Left lung (tissue), 10 donors: ENCODE measurements around the gene SENP8. TPM values are rescaled to one million over a fixed set of nuclear protein-coding genes. Genes with fewer than 3 reads are reported as not detected.
A peak's percentile ranks its signal among the peaks of the same experiment; 100 is the strongest.

Experiments used
- ATAC-seq: fragments of 200-7000 bp; cut with Tn5 transposase; one replicate; pipeline ENCODE4 v1.9.1; 2020; ENCODE audit warnings: moderate library complexity
- DNase-seq, 4 donors: peaks; one replicate each; pipeline ENCODE4 v3.0.0-alpha.2; 2013 to 2020
- H3K27ac ChIP-seq, 2 donors: fragments of 200-600 bp; sonication (generic) in 1 of 2; one replicate each; pipeline versions ENCODE4 v1.5.0 to v1.8.0; 2020 to 2021
- H3K27me3 ChIP-seq, 2 donors: fragments of 200-600 bp; sonication (generic) in 1 of 2; one replicate each; pipeline versions ENCODE4 v1.5.0 to v1.8.0; 2020 to 2021
- H3K36me3 ChIP-seq, 2 donors: fragments of 200-600 bp; sonication (generic) in 1 of 2; one replicate each; pipeline versions ENCODE4 v1.5.0 to v1.8.0; 2020 to 2021
- H3K4me1 ChIP-seq, 2 donors: fragments of 200-600 bp; one replicate each; pipeline ENCODE4 v1.8.0; 2021
- H3K4me3 ChIP-seq, 2 donors: fragments of 200-600 bp; sonication (generic) in 1 of 2; one replicate each; pipeline versions ENCODE4 v1.5.0 to v1.8.0; 2020 to 2021; ENCODE audit warnings: mild to moderate bottlenecking in 1 of 2
- H3K9me3 ChIP-seq, 2 donors: fragments of 200-600 bp; sonication (generic) in 1 of 2; one replicate each; pipeline versions ENCODE4 v1.5.0 to v1.8.0; 2020 to 2021
- CTCF ChIP-seq, 2 donors: fragments of 200-600 bp; sonication (generic) in 1 of 2; IDR thresholded peaks; one replicate each; pipeline versions ENCODE4 v1.5.0 to v1.8.0; 2021; ENCODE audit warnings: antibody characterized with exemption in 2 of 2
- intact Hi-C, 2 donors: fragments of 100-400 bp; cut with DNase I; formaldehyde crosslinking; loops; one replicate each; pipeline versions ENCODE4 v1.11.2 to v1.14.2; 2022
- polyA plus RNA-seq, 6 donors: library from polyadenylated mRNA; unstranded; fragments of 120-200 nt; gene quantifications; one replicate each; pipeline ENCODE4 v1.2.1, GENCODE V29; 2013; ENCODE audit not compliant: insufficient read length in 6 of 6
- total RNA-seq, 2 donors: library from RNA; stranded (reverse); fragmentation: NEBNext Ultra II Directional; extraction: Animal tissue kit (Norgen Biotek cat#: 25700); gene quantifications; one replicate each; pipeline ENCODE4 v1.2.1, GENCODE V29; 2021
- donor health status: DM: no; HTN: yes; CAD: no.
- donor health status: DM: no; HTN: no; CAD: no.

SENP8 gene
- total and polyA plus RNA-seq, 8 donors = 3.1 to 4.9 (median 4.2) TPM

- no peak for DNase-seq
- Histone ChIP-seq H3K27ac (no peak overlapping the region), H3K4me1 (no peaks in the 10 kb centered on the region), H3K9me3 (no peaks in the 10 kb centered on the region), H3K4me3 (no peak overlapping the region), H3K36me3 (no peaks in the 10 kb centered on the region), H3K27me3 (no peaks in the 10 kb centered on the region)
- intact Hi-C loops = no loop called here
- ATAC-seq = no peak
- no peak for TF ChIP-seq CTCF (IDR thresholded peaks at IDR 0.05)
Observed at GRCh38 chr15:72127724-72128322, 9.6 kb downstream of the SENP8 start.

GRCh38 chr15:72128359-72128758, 10.2 kb downstream of the SENP8 start:
- Histone ChIP-seq H3K36me3 (no peaks in the 10 kb centered on the region), H3K27me3 (no peaks in the 10 kb centered on the region), H3K4me3 (no peak overlapping the region), H3K4me1 (no peaks in the 10 kb centered on the region), H3K27ac (no peak overlapping the region), H3K9me3 (no peaks in the 10 kb centered on the region)
- ATAC-seq (no peak), DNase-seq (no peak)
- no peak for TF ChIP-seq CTCF (IDR thresholded peaks at IDR 0.05)
- intact Hi-C loops = no loop called here

GRCh38 chr15:72130272-72130671, 12.1 kb downstream of the SENP8 start:
- ATAC-seq (no peak), DNase-seq (no peak)
- no peaks in the 10 kb centered on the region for H3K9me3 ChIP-seq
- H3K4me3 ChIP-seq = no peak overlapping the region
- H3K27ac ChIP-seq = no peak overlapping the region
- intact Hi-C loops = no loop called here
- H3K36me3 ChIP-seq = no peaks in the 10 kb centered on the region
- no peak for TF ChIP-seq CTCF (IDR thresholded peaks at IDR 0.05)
- no peaks in the 10 kb centered on the region for H3K27me3 ChIP-seq
- H3K4me1 ChIP-seq = no peaks in the 10 kb centered on the region

GRCh38 chr15:72131922-72132321, 13.7 kb downstream of the SENP8 start:
- no peak for DNase-seq
- no peak for TF ChIP-seq CTCF (IDR thresholded peaks at IDR 0.05)
- no peak overlapping the region for H3K4me3 ChIP-seq
- no peaks in the 10 kb centered on the region for H3K4me1 ChIP-seq
- H3K36me3 ChIP-seq = no peaks in the 10 kb centered on the region
- no peak for ATAC-seq
- no peaks in the 10 kb centered on the region for H3K9me3 ChIP-seq
- H3K27me3 ChIP-seq = no peaks in the 10 kb centered on the region
- H3K27ac ChIP-seq = no peak overlapping the region
- intact Hi-C loops = no loop called here

- Histone ChIP-seq H3K4me1 (no peaks in the 10 kb centered on the region), H3K27me3 (no peaks in the 10 kb centered on the region), H3K9me3 (no peaks in the 10 kb centered on the region), H3K36me3 (no peaks in the 10 kb centered on the region), H3K4me3 (no peak overlapping the region), H3K27ac (no peak overlapping the region)
- DNase-seq (no peak), ATAC-seq (peak; percentile 78)
- no peak for TF ChIP-seq CTCF (IDR thresholded peaks at IDR 0.05)
- intact Hi-C loops = no loop called here
Observed at GRCh38 chr15:72133211-72133610, 15.0 kb downstream of the SENP8 start.
